Measurements from ENCODE around the gene CEBPG. TPM values are rescaled to one million over a fixed set of nuclear protein-coding genes. Genes with fewer than 3 reads are reported as not detected.

CEBPG gene
- total RNA-seq, 1 donor from 2014 or later, result 20.7 TPM

GRCh38 chr19:33432015-33432414 lies 58.5 kb downstream of the CEBPG start:
- Mint-ChIP-seq H3K36me3 (ENCODE audit: low read depth, unreplicated experiment) (no peaks in the 10 kb centered on the region), H3K4me1 (ENCODE audit: unreplicated experiment) (peaks cover 5% of the 10 kb centered on the region), H3K4me3 (ENCODE audit: unreplicated experiment) (no peak overlapping the region), H3K27ac (ENCODE audit: unreplicated experiment) (no peak overlapping the region), H3K9me3 (ENCODE audit: unreplicated experiment) (no peaks in the 10 kb centered on the region), H3K27me3 (ENCODE audit: unreplicated experiment) (peaks cover 7% of the 10 kb centered on the region)
- TF ChIP-seq, protein P1, sequence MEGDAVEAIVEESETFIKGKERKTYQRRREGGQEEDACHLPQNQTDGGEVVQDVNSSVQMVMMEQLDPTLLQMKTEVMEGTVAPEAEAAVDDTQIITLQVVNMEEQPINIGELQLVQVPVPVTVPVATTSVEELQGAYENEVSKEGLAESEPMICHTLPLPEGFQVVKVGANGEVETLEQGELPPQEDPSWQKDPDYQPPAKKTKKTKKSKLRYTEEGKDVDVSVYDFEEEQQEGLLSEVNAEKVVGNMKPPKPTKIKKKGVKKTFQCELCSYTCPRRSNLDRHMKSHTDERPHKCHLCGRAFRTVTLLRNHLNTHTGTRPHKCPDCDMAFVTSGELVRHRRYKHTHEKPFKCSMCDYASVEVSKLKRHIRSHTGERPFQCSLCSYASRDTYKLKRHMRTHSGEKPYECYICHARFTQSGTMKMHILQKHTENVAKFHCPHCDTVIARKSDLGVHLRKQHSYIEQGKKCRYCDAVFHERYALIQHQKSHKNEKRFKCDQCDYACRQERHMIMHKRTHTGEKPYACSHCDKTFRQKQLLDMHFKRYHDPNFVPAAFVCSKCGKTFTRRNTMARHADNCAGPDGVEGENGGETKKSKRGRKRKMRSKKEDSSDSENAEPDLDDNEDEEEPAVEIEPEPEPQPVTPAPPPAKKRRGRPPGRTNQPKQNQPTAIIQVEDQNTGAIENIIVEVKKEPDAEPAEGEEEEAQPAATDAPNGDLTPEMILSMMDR (IDR thresholded peaks at IDR 0.05; ENCODE audit: unreplicated experiment), result no peak
- no peak for DNase-seq (ENCODE audit: low spot score)

Other genes with a start within 250 kb of the CEBPG start
- not detected for gene WDR88, start 241.6 kb upstream of the CEBPG start, total RNA-seq (ENCODE audit: unreplicated experiment)
- 5.4 TPM for gene LRP3, start 179.4 kb upstream of the CEBPG start, total RNA-seq (ENCODE audit: unreplicated experiment)
- 4.4 TPM for gene SLC7A10, start 147.9 kb upstream of the CEBPG start, total RNA-seq (ENCODE audit: unreplicated experiment)
- 0.59 TPM for gene CEBPA, start 71.2 kb upstream of the CEBPG start, total RNA-seq (ENCODE audit: unreplicated experiment)
- gene PEPD, start 148.1 kb downstream of the CEBPG start, total RNA-seq (ENCODE audit: unreplicated experiment), result 40.5 TPM
- 0.54 TPM for gene CHST8, start 248.2 kb downstream of the CEBPG start, total RNA-seq (ENCODE audit: unreplicated experiment)

All from endothelial cell (in vitro differentiated cells).